Ascending aorta (tissue), 2 donors: ENCODE results near the gene LAMB1. TPM values are rescaled to one million over a fixed set of nuclear protein-coding genes. Genes with fewer than 3 reads are reported as not detected.

Experiments used
- DNase-seq, 2 donors: peaks; one replicate each; pipeline ENCODE4 v3.0.0-alpha.2; 2019; ENCODE audit warnings: low spot score in 2 of 2
- H3K27ac ChIP-seq, 2 donors: fragments of 200-600 bp; sonication (generic); one replicate each; pipeline ENCODE4 v1.5.1; 2016 to 2017; ENCODE audit warnings: mild to moderate bottlenecking in 1 of 2
- H3K27me3 ChIP-seq: fragments of 200-600 bp; sonication (generic); one replicate; pipeline ENCODE4 v1.5.1; 2017
- H3K36me3 ChIP-seq, 2 donors: fragments of 200-600 bp; sonication (generic); one replicate each; pipeline ENCODE4 v1.5.1; 2016
- H3K4me1 ChIP-seq, 2 donors: fragments of 200-600 bp; sonication (generic); one replicate each; pipeline ENCODE4 v1.5.1; 2016 to 2017; ENCODE audit warnings: mild to moderate bottlenecking in 1 of 2
- H3K4me3 ChIP-seq, 2 donors: fragments of 200-600 bp; sonication (generic); one replicate each; pipeline ENCODE4 v1.5.1; 2016 to 2017; ENCODE audit warnings: mild to moderate bottlenecking in 1 of 2
- H3K9me3 ChIP-seq, 2 donors: fragments of 200-600 bp; sonication (generic); one replicate each; pipeline ENCODE4 v1.5.1; 2016
- intact Hi-C: fragments of 100-400 bp; cut with DNase I; formaldehyde crosslinking; loops from one replicate; pipeline ENCODE4 v1.15.1; 2023
- total RNA-seq: library from RNA; depleted of rRNA; stranded (reverse); fragments of >200 nt; gene quantifications from one replicate; pipeline ENCODE4 v1.1.0, GENCODE V29; 2016
- TF ChIP-seq, protein P1 (sequence below), 3 experiments: fragments of 200-600 bp in 2 of 3; fragments of 450-650 bp in 1 of 3; sonication (generic) in 2 of 3; IDR thresholded peaks; one replicate each; pipeline ENCODE4 v1.5.1; 2016 to 2019; ENCODE audit warnings: antibody characterized with exemption in 3 of 3, mild to moderate bottlenecking in 1 of 3, moderate library complexity in 1 of 3

The LAMB1 gene
- total RNA-seq, 1 donor from 2014 or later: 198 TPM

DNA sequence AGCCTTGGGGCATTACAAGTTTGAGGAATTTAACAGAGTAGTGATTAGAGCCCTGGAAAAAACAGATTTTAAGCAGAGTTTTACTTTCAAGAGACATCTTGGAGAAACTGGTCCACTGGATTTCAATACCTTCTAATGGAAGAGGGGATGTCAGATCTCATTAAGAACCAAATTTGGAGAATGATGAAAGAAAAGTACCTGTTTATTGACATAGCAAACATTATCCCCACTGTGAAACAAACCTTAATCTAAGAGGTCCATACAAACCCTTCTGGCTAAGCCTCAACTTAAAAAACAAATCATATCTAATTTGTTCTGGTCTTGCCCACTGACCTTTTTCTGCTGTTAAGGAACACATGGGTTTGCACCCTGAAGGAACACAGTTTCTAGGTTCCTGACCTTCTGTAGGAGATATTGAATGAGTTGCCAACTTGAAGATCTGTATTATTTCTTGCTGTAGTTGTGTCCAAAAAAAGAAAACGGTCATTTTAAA lies 53.5 kb downstream of the LAMB1 start:
- intact Hi-C loops: loop anchor here (1.0 to 10.0 kb wide), 4 partner anchors 10 to 355 kb away; no protein-coding TSS in a partner anchor
- H3K4me1 ChIP-seq: peaks cover 8 to 39% of the 10 kb centered on the region in 2 donors
- TF ChIP-seq, protein P1, sequence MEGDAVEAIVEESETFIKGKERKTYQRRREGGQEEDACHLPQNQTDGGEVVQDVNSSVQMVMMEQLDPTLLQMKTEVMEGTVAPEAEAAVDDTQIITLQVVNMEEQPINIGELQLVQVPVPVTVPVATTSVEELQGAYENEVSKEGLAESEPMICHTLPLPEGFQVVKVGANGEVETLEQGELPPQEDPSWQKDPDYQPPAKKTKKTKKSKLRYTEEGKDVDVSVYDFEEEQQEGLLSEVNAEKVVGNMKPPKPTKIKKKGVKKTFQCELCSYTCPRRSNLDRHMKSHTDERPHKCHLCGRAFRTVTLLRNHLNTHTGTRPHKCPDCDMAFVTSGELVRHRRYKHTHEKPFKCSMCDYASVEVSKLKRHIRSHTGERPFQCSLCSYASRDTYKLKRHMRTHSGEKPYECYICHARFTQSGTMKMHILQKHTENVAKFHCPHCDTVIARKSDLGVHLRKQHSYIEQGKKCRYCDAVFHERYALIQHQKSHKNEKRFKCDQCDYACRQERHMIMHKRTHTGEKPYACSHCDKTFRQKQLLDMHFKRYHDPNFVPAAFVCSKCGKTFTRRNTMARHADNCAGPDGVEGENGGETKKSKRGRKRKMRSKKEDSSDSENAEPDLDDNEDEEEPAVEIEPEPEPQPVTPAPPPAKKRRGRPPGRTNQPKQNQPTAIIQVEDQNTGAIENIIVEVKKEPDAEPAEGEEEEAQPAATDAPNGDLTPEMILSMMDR (IDR thresholded peaks at IDR 0.05): no peak

DNA sequence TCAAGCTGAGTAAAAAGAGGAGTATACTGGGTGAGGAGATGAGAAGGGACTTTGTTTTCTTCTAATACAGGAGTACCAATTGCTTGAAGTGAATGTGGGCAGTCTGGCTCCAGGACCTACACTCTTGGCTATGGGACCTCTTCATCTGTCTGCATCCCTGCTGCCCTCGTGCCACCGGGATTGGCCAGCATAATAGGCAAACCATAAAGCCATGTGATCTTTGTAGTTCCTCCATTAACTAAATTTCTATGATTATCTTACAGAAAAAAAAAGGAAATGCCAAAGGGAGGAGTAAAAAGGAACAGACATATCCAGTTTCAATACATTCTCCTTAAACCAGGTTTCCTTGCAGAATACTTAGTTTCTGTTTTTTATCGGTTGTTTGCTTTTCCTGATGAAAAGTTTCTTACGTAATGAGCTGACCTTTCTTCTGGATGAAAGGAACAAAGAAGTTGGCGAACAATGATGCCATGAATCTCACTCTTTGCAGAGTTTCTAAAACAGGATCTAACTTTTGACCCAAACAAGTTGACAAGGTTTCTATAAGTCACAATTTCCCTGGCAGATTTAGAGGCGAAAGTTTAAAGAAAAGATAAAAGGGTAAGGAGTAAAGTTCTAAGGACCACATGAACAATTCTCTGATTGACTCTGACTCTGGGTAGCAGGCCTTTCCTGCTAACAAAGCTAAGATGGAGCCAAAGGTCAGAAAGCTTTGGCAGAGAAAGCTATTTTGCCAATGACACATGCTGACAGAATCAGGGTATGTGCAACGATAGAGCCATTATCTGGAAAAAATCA lies 54.1 kb downstream of the LAMB1 start:
- H3K27ac ChIP-seq: peak overlapping the region; percentile 74 to 78
- H3K4me1 ChIP-seq: peaks cover 8 to 39% of the 10 kb centered on the region in 2 donors

More for the DNA sequence above, 53.5 kb downstream of the LAMB1 start:
- Histone ChIP-seq H3K36me3 (peaks cover 10 to 51% of the 10 kb centered on the region in 2 donors), H3K27ac (peak overlapping the region; percentile 74 to 78), H3K27me3 (no peaks in the 10 kb centered on the region), H3K9me3 (no peaks in the 10 kb centered on the region), H3K4me3 (no peak overlapping the region)
- DNase-seq: no peak

DNA sequence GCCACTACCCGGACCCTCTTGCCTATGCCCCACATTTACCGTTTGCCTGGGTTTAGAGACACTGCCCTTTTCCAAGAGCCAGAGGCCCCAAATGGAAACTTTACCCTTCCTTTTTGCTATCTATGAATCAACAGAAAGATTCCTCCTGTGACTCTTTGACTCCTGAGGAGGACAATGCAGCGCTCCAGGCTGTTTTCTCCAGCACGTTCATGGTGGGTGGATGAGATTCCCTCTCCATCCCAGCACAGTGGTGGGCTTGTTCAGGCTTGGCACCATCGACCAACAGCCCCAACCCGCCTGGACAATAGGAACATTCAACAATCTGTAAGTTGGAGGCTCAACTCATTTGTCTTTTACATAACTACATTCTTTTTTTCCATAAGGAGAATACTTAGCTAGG lies 56.1 kb downstream of the LAMB1 start:
- Histone ChIP-seq H3K27me3 (no peaks in the 10 kb centered on the region), H3K36me3 (peaks cover 3 to 47% of the 10 kb centered on the region in 2 donors), H3K4me3 (no peak overlapping the region), H3K27ac (peak overlapping the region; percentile 29 to 74), H3K4me1 (peaks cover 8 to 31% of the 10 kb centered on the region in 2 donors), H3K9me3 (no peaks in the 10 kb centered on the region)
- intact Hi-C loops: loop anchor here (2.0 to 10.0 kb wide), 3 partner anchors 18 to 352 kb away; no protein-coding TSS in a partner anchor
- no peak for DNase-seq
- TF ChIP-seq, protein P1 (IDR thresholded peaks at IDR 0.05): no peak

More for the DNA sequence above, 54.1 kb downstream of the LAMB1 start:
- peak in 1 of 2 donors; percentile 83 for DNase-seq
- TF ChIP-seq, protein P1 (IDR thresholded peaks at IDR 0.05): no peak
- Histone ChIP-seq H3K27me3 (no peaks in the 10 kb centered on the region), H3K36me3 (peaks cover 6 to 51% of the 10 kb centered on the region in 2 donors), H3K9me3 (no peaks in the 10 kb centered on the region), H3K4me3 (no peak overlapping the region)
- intact Hi-C loops: loop anchor here (1.0 to 10.0 kb wide), 4 partner anchors 10 to 354 kb away; no protein-coding TSS in a partner anchor

DNA sequence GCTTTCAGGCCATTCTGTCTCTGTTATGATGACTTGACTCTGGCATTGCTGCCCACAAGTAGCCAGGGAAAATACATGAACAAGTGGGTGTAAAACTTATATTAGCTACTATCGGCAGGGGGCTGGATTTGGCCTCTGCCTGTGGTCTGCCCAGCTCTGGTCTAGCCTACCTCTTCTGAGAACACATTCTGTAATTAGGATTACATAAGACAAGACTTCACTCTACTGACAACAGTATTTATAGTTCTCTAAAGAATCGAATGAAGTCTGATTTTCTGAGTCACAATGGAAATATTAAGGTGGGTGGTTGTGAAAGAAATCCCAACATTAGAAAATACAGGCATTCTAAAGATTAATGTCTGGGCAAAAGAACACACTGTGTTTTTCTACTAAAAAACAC lies 56.5 kb downstream of the LAMB1 start:
- no peak overlapping the region for H3K4me3 ChIP-seq
- H3K4me1 ChIP-seq: peaks cover 8 to 31% of the 10 kb centered on the region in 2 donors
- intact Hi-C loops: loop anchor here (2.0 to 10.0 kb wide), 3 partner anchors 18 to 352 kb away; no protein-coding TSS in a partner anchor
- peak overlapping the region; percentile 29 to 74 for H3K27ac ChIP-seq
- peaks cover 3 to 45% of the 10 kb centered on the region in 2 donors for H3K36me3 ChIP-seq
- H3K9me3 ChIP-seq: no peaks in the 10 kb centered on the region
- no peak for DNase-seq
- TF ChIP-seq, protein P1 (IDR thresholded peaks at IDR 0.05): no peak
- H3K27me3 ChIP-seq: no peaks in the 10 kb centered on the region

DNA sequence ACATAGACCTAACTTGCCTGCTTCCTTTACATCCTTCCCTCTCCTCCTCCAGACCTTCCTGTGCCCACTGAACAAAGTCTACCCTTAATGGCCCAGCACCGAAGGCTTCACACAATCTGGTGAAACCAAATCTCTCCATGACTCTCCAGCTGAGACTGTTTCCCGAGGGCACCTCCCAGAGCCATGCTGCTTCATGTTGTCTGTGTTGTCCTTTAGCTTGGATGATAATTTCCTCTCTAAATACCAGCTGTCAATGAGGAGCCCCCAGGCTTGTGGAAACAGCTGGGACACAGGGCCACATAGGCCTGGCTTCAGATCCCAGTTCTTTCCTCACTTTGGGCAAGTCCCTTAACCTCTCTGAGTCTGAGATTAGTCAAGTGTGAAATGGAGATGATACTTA lies 57.6 kb downstream of the LAMB1 start:
- peaks cover 0 to 42% of the 10 kb centered on the region in 2 donors for H3K36me3 ChIP-seq
- peaks cover 8 to 34% of the 10 kb centered on the region in 2 donors for H3K4me1 ChIP-seq
- no peak for DNase-seq
- peak overlapping the region in 1 of 2 donors; percentile 12 for H3K27ac ChIP-seq
- TF ChIP-seq, protein P1 (IDR thresholded peaks at IDR 0.05): no peak
- H3K9me3 ChIP-seq: no peaks in the 10 kb centered on the region
- H3K4me3 ChIP-seq: no peak overlapping the region
- intact Hi-C loops: loop anchor here (10.0 kb wide), 2 partner anchors 149 to 351 kb away; no protein-coding TSS in a partner anchor
- H3K27me3 ChIP-seq: no peaks in the 10 kb centered on the region
